ENCODE results near the gene BYSL. TPM values are rescaled to one million over a fixed set of nuclear protein-coding genes. Genes with fewer than 3 reads are reported as not detected.
A peak's percentile ranks its signal among the peaks of the same experiment; 100 is the strongest.
"Not testable (repeated sequence)": the region's sequence is repeated elsewhere in the genome, so short reads cannot be mapped to it uniquely, and the experiment has no call there.

BYSL gene
- total RNA-seq, 4 donors from 2014 or later = 6.8 to 15.7 (median 10.4) TPM

DNA sequence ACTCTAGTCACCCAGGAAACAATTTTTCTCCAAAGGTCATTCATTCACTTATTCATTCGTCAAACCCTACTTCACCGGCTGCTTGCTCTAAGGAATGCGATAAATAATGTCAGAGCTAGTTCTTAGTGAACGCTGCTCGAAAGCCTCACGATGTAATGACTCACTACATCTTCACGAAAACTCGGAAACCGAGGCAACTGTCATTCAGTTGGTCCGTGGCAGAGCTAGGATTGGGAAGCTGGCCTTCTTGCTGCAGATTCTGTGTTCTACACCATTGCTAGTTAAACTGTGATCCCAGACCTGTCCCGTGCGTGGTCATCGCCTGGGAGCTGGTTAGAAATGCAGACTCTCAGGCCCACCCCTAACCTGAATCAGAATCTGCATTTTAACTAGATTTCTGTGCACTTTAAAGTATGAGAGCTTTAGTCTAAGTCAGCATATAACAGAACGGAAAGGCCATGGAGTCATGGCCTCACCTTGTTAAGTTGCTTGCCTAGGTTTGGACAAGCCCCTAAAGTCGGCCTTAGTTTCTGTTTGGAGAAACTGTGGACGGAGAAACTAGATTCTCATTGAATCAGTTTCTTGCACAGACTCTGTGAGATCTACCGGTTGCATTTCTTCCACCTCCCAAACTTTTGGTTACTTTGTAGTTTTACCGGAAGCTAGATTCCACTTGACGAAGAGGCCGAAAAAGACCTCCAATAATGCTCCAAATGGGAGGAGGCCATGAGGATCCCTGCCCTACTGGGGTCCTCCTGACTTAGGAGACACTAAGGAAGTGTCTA is 21.0 kb downstream of the BYSL start:
- H3K9me3 ChIP-seq = no peaks in the 10 kb centered on the region
- H3K4me1 ChIP-seq = peaks cover 45% of the 10 kb centered on the region
- TF ChIP-seq, protein P1, sequence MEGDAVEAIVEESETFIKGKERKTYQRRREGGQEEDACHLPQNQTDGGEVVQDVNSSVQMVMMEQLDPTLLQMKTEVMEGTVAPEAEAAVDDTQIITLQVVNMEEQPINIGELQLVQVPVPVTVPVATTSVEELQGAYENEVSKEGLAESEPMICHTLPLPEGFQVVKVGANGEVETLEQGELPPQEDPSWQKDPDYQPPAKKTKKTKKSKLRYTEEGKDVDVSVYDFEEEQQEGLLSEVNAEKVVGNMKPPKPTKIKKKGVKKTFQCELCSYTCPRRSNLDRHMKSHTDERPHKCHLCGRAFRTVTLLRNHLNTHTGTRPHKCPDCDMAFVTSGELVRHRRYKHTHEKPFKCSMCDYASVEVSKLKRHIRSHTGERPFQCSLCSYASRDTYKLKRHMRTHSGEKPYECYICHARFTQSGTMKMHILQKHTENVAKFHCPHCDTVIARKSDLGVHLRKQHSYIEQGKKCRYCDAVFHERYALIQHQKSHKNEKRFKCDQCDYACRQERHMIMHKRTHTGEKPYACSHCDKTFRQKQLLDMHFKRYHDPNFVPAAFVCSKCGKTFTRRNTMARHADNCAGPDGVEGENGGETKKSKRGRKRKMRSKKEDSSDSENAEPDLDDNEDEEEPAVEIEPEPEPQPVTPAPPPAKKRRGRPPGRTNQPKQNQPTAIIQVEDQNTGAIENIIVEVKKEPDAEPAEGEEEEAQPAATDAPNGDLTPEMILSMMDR (IDR thresholded peaks at IDR 0.05) = no peak
- TF ChIP-seq EP300 (IDR thresholded peaks at IDR 0.05) (no peak), POLR2A (IDR thresholded peaks at IDR 0.05) (no peak), POLR2AphosphoS5 (IDR thresholded peaks at IDR 0.05) (no peak)

DNA sequence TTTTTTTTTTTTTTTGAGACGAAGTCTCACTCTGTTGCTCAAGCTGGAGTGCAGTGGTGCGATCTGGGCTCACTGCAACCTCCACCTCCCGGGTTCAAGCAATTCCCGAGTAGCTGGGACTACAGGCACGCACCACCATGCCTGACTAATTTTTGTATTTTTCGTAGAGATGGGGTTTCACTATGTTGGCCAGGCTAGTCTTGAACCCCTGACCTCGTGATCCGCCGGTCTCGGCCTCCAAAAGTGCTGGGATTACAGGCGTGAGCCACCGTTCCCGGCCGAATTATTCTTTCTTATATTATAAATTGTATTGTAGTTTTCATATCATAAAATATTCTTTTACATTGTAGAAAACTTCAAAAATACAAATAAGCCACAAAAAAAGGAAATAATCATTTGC is 21.6 kb downstream of the BYSL start:
- not testable (repeated sequence) for DNase-seq (ENCODE audit: low spot score in 2 of 2); H3K27ac ChIP-seq; H3K36me3 ChIP-seq; H3K27me3 ChIP-seq; H3K9me3 ChIP-seq; H3K4me3 ChIP-seq
- 92% methylated on average over 14 of the region's 14 CpGs for WGBS
- peaks cover 40% of the 10 kb centered on the region for H3K4me1 ChIP-seq

More for the DNA sequence above, 21.0 kb downstream of the BYSL start:
- Histone ChIP-seq H3K27ac (peak overlapping the region; percentile 62), H3K27me3 (no peaks in the 10 kb centered on the region), H3K4me3 (peak overlapping the region; percentile 79), H3K36me3 (no peaks in the 10 kb centered on the region)
- WGBS = 41% methylated on average over 20 of the region's 20 CpGs
- DNase-seq (ENCODE audit: low spot score in 2 of 2) = no peak

DNA sequence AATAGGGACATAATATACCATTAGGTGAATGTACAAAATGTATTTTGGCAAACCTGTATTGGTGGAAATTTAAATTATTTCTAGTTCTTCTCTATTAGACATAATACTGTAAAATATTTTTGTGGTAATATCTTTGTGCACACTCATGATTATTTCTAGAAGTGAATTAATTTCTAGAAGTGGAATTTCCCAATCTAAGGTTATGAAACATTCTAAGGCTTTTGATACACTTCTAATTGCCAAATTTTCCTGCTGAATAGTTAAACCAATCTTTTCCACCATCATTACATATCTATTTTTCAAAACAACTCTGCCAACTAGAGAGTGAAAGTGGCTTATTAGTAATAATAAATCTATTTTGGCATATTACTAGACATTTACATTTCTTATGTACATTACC is 22.2 kb downstream of the BYSL start:
- Histone ChIP-seq H3K4me3 (no peak overlapping the region), H3K4me1 (peaks cover 35% of the 10 kb centered on the region), H3K27ac (no peak overlapping the region), H3K36me3 (no peaks in the 10 kb centered on the region), H3K9me3 (no peaks in the 10 kb centered on the region), H3K27me3 (no peaks in the 10 kb centered on the region)
- no peak for DNase-seq (ENCODE audit: low spot score in 2 of 2)
- TF ChIP-seq, protein P1 (IDR thresholded peaks at IDR 0.05) = no peak
- TF ChIP-seq POLR2A (IDR thresholded peaks at IDR 0.05) = no peak
- TF ChIP-seq POLR2AphosphoS5 (IDR thresholded peaks at IDR 0.05) = no peak
- TF ChIP-seq EP300 (IDR thresholded peaks at IDR 0.05) = no peak

DNA sequence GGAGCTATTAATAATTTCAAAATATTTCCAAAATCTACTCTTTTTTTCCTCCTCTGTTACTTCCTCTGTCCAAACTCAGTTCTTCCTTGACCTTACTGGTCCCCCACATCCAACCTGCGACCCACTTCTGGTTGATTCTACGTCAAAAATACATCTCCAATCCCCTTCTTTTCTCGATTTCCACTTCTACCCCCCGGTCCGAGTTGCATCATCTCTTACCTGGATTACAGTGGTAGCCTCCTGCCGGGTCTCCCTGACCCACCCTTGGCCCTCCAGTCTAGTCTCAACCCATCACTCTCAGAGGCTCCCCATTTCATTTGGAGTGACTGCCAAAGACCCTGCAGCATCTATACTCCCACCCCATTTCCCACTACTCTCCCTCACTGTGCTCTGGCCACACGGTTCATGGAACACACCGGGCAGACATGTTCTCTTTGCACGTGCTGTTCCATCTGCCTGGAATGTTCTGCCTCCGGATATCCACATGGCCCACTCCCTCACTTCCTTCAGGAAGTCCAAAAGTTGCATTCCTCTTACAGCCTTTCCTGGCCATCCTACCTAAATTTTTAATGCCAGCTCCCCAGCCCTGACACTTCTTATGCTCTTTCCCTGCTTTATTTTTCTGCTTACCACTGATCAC is 26.4 kb downstream of the BYSL start:
- no peak for DNase-seq (ENCODE audit: low spot score in 2 of 2)
- 85% methylated on average over 10 of the region's 10 CpGs for WGBS

DNA sequence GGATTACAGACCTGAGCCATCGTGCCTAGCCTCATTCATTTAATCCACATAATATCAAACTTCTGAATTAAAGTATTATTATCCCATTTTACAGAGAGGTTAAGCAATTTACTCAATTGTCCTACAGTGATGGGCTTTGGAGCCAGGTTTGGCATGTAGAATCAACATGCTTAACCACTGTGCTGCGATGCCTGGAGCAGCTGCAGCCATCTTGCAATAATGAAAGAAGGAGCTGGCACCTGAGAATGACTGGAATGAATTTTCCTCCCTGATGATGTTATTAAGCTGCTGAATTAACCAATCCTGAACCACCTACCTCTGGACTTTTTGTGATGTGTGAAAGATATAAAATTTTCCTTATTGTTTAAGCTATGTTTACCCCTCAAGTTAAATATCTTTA is 33.4 kb downstream of the BYSL start:
- H3K36me3 ChIP-seq = no peaks in the 10 kb centered on the region
- no peaks in the 10 kb centered on the region for H3K9me3 ChIP-seq
- DNase-seq (ENCODE audit: low spot score in 2 of 2) = no peak
- 92% methylated on average over 2 of the region's 2 CpGs for WGBS
- H3K4me1 ChIP-seq = no peaks in the 10 kb centered on the region
- no peaks in the 10 kb centered on the region for H3K27me3 ChIP-seq
- H3K4me3 ChIP-seq = no peak overlapping the region
- TF ChIP-seq, protein P1 (IDR thresholded peaks at IDR 0.05) = no peak
- no peak for TF ChIP-seq EP300 (IDR thresholded peaks at IDR 0.05)
- H3K27ac ChIP-seq = no peak overlapping the region

More for the DNA sequence above, 26.4 kb downstream of the BYSL start:
- Histone ChIP-seq H3K36me3 (no peaks in the 10 kb centered on the region), H3K27ac (no peak overlapping the region), H3K9me3 (no peaks in the 10 kb centered on the region), H3K4me3 (no peak overlapping the region), H3K27me3 (no peaks in the 10 kb centered on the region), H3K4me1 (no peaks in the 10 kb centered on the region)
- TF ChIP-seq POLR2A (IDR thresholded peaks at IDR 0.05) = no peak
- TF ChIP-seq, protein P1 (IDR thresholded peaks at IDR 0.05) = no peak
- no peak for TF ChIP-seq EP300 (IDR thresholded peaks at IDR 0.05)
- TF ChIP-seq POLR2AphosphoS5 (IDR thresholded peaks at IDR 0.05) = no peak
